ENCODE data around the gene KRTAP19-1. TPM values are rescaled to one million over a fixed set of nuclear protein-coding genes. Genes with fewer than 3 reads are reported as not detected.

Gene KRTAP19-1
- total and polyA plus RNA-seq, 7 donors = not detected

DNA sequence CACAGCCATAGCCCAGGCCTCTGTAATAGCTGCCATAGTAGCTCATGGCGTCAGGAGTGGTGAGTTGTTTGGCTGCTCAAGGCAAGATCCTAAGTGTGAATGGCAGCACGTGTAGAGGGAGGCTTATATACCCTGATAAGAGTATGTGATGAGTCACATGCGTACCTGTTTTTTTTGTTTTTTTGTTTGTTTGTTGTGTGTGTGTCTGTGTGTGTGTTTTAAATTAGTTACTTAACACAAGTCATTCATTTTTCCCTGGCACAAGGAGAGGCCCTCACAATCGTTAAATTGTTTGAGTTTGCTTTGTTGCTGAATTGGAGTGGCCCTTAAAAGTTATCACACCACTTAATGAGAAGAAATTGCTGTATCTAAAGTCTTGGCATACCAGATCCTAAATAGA lies 16.9 kb upstream of the KRTAP19-1 start, which contains the start of gene KRTAP19-4:
TSS of gene KRTAP19-4 (minus strand) at position 101 of the 400 bp plus-strand sequence. CDS start at position 46, 55 bp downstream.
- ATAC-seq = no peak
- no peak within 1 kb of the TSS for H3K4me3 ChIP-seq
- no peaks in the 10 kb centered on the region for H3K36me3 ChIP-seq (ENCODE audit: insufficient read depth in 1 of 2, low read depth in 1 of 2)
- intact Hi-C loops (cut with DNase I) = no loop called here
- no peaks in the 10 kb centered on the region for H3K9me3 ChIP-seq
- H3K27me3 ChIP-seq (ENCODE audit: insufficient read depth in 3 of 3, low read length in 2 of 3) = no peaks in the 10 kb centered on the region
- no peak for DNase-seq
- H3K27ac ChIP-seq = no peak within 1 kb of the TSS
- H3K4me1 ChIP-seq = no peaks in the 10 kb centered on the region
- 75 to 80% (median 77%) methylated on average over 4 of the region's 4 CpGs for WGBS, 3 donors
- no peak for TF ChIP-seq CTCF (IDR thresholded peaks at IDR 0.05)

DNA sequence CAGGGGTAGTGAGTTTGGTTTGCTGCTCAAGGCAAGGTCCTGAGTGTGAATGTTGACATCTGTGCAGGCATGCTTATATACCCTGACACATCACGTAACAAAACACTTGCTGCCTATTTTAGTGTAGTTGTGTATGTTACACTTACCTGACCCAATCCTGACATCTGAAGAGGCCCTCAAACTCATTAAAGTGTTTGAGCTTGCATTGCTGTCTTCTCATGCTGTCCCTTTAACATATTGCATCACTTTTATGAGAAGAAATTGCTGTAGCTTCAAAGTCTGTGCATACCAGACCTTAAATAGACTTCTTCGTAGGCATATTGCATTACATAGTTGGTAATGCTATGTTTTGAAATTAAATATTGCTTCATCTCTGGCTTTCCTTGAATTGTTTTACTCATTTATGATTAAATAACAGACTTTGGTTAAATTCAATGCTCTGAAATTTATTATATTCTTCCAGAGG lies 11.8 kb upstream of the KRTAP19-1 start, which contains the start of gene KRTAP19-3:
TSS of gene KRTAP19-3 (minus strand) at position 51 of the 466 bp plus-strand sequence. CDS start 56 bp downstream, outside the sequence.
- Histone ChIP-seq H3K27ac (no peak within 1 kb of the TSS), H3K27me3 (ENCODE audit: insufficient read depth in 3 of 3, low read length in 2 of 3) (no peaks in the 10 kb centered on the region), H3K4me3 (no peak within 1 kb of the TSS), H3K9me3 (peaks cover 3% of the 10 kb centered on the region), H3K4me1 (no peaks in the 10 kb centered on the region), H3K36me3 (ENCODE audit: insufficient read depth in 1 of 2, low read depth in 1 of 2) (no peaks in the 10 kb centered on the region)
- DNase-seq (no peak), ATAC-seq (peak in 1 of 4 donors; percentile 63)
- no peak for TF ChIP-seq CTCF (IDR thresholded peaks at IDR 0.05)
- intact Hi-C loops (cut with DNase I) = no loop called here
- 65 to 72% (median 69%) methylated on average over 2 of the region's 2 CpGs for WGBS, 3 donors

- DNase-seq (no peak), ATAC-seq (no peak)
- TF ChIP-seq CTCF (IDR thresholded peaks at IDR 0.05) = no peak
- no peaks in the 10 kb centered on the region for H3K4me1 ChIP-seq
- peaks cover 3% of the 10 kb centered on the region for H3K9me3 ChIP-seq
- intact Hi-C loops (cut with DNase I) = no loop called here
- WGBS, 3 donors = 82 to 91% (median 90%) methylated on average over 2 of the region's 2 CpGs
- no peak within 1 kb of the TSS for H3K4me3 ChIP-seq
- H3K27me3 ChIP-seq (ENCODE audit: insufficient read depth in 3 of 3, low read length in 2 of 3) = peaks cover 0 to 1% (median 0%) of the 10 kb centered on the region in 3 donors
- H3K36me3 ChIP-seq (ENCODE audit: insufficient read depth in 1 of 2, low read depth in 1 of 2) = no peaks in the 10 kb centered on the region
- no peak within 1 kb of the TSS for H3K27ac ChIP-seq
Measured at GRCh38 chr21:30487336-30487735, 7.2 kb upstream of the KRTAP19-1 start, which contains the start of gene KRTAP19-2. Gene KRTAP19-2 (minus strand): TSS chr21:30487436. CDS start chr21:30487348, 88 bp downstream.

DNA sequence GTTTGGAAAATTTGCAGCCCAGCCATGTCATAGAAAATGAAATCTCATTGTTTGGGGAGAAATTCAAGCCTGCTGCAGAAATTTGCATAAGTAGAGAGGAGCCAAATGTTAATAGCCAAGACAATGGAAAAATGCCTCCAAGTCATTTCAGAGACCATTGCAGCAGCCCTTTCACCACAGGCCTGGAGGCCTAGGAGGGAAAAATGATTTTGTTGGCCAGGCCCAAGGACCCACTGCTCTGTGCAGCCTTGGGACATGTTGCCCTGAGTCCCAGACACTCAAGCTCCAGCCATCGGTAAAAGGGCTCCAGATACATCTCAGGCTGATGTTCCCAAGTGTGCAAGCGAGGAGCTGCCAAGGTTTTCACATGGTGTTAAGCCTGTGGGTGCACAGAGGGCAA lies 6.0 kb upstream of the KRTAP19-1 start:
- intact Hi-C loops (cut with DNase I) = no loop called here
- 55 to 68% (median 57%) methylated on average over 2 of the region's 2 CpGs for WGBS, 3 donors
- no peak overlapping the region for H3K27ac ChIP-seq
- H3K36me3 ChIP-seq (ENCODE audit: insufficient read depth in 1 of 2, low read depth in 1 of 2) = no peaks in the 10 kb centered on the region
- no peak for ATAC-seq
- H3K9me3 ChIP-seq = peaks cover under 1% of the 10 kb centered on the region
- DNase-seq = no peak
- H3K27me3 ChIP-seq (ENCODE audit: insufficient read depth in 3 of 3, low read length in 2 of 3) = peaks cover 0 to 1% (median 0%) of the 10 kb centered on the region in 3 donors
- no peak overlapping the region for H3K4me3 ChIP-seq
- H3K4me1 ChIP-seq = no peaks in the 10 kb centered on the region
- no peak for TF ChIP-seq CTCF (IDR thresholded peaks at IDR 0.05)

GRCh38 chr21:30482130-30482529 lies 2.0 kb upstream of the KRTAP19-1 start:
- H3K4me1 ChIP-seq = no peaks in the 10 kb centered on the region
- no peak overlapping the region for H3K27ac ChIP-seq
- DNase-seq = no peak
- intact Hi-C loops (cut with DNase I) = no loop called here
- H3K36me3 ChIP-seq (ENCODE audit: insufficient read depth in 1 of 2, low read depth in 1 of 2) = no peaks in the 10 kb centered on the region
- no peak for TF ChIP-seq CTCF (IDR thresholded peaks at IDR 0.05)
- H3K4me3 ChIP-seq = no peak overlapping the region
- 59 to 64% (median 62%) methylated on average over 2 of the region's 2 CpGs for WGBS, 3 donors
- peaks cover 0 to 1% (median 0%) of the 10 kb centered on the region in 3 donors for H3K27me3 ChIP-seq (ENCODE audit: insufficient read depth in 3 of 3, low read length in 2 of 3)
- no peaks in the 10 kb centered on the region for H3K9me3 ChIP-seq
- ATAC-seq = peak in 3 of 4 donors; percentile 43 to 85 (median 80)
